Measurements from ENCODE around the gene ATP5PD.

ATP5PD gene

GRCh38 chr17:75091855-75092327 lies 45.1 kb upstream of the ATP5PD start:
- TF ChIP-seq FOXP2 (optimal IDR thresholded peaks at IDR 0.05; ENCODE audit: borderline replicate concordance, extremely low read depth, extremely low read length, insufficient read depth) (no peak), SIN3A (IDR thresholded peaks at IDR 0.05; ENCODE audit: borderline replicate concordance, insufficient read depth, low read length) (no peak)

- no peak for TF ChIP-seq POLR2AphosphoS5 (IDR thresholded peaks at IDR 0.05; ENCODE audit: low read depth, low read length)
- TF ChIP-seq REST (IDR thresholded peaks at IDR 0.05; ENCODE audit: insufficient read depth in 1 of 2, low read depth in 2 of 2, low read length in 2 of 2), result no peak
- no peak for TF ChIP-seq TAF1 (IDR thresholded peaks at IDR 0.05; ENCODE audit: borderline replicate concordance, insufficient read depth, low read length)
- no peak for TF ChIP-seq FOXP2 (optimal IDR thresholded peaks at IDR 0.05; ENCODE audit: borderline replicate concordance, extremely low read depth, extremely low read length, insufficient read depth)
Measured at GRCh38 chr17:75090871-75091854, 44.4 kb upstream of the ATP5PD start.

- TF ChIP-seq TAF1 (IDR thresholded peaks at IDR 0.05; ENCODE audit: borderline replicate concordance, insufficient read depth, low read length) (no peak), REST (IDR thresholded peaks at IDR 0.05; ENCODE audit: insufficient read depth in 1 of 2, low read depth in 2 of 2, low read length in 2 of 2) (no peak), FOXP2 (optimal IDR thresholded peaks at IDR 0.05; ENCODE audit: borderline replicate concordance, extremely low read depth, extremely low read length, insufficient read depth) (no peak), POLR2AphosphoS5 (IDR thresholded peaks at IDR 0.05; ENCODE audit: low read depth, low read length) (no peak), SIN3A (IDR thresholded peaks at IDR 0.05; ENCODE audit: borderline replicate concordance, insufficient read depth, low read length) (no peak)
Measured at GRCh38 chr17:75088465-75089417, 42.0 kb upstream of the ATP5PD start.

GRCh38 chr17:75087558-75088453 lies 41.0 kb upstream of the ATP5PD start, which contains the start of gene SLC16A5:
TSS of gene SLC16A5 (plus strand) at chr17:75087954. CDS start at chr17:75093637, 5,683 bp downstream.
- no peak for TF ChIP-seq SIN3A (IDR thresholded peaks at IDR 0.05; ENCODE audit: borderline replicate concordance, insufficient read depth, low read length)
- no peak for TF ChIP-seq POLR2AphosphoS5 (IDR thresholded peaks at IDR 0.05; ENCODE audit: low read depth, low read length)
- 0 out of 2 replicates have a peak, but pooled peaks have one; percentile 39 for TF ChIP-seq TAF1 (IDR thresholded peaks at IDR 0.05; ENCODE audit: borderline replicate concordance, insufficient read depth, low read length)
- no peak for TF ChIP-seq REST (IDR thresholded peaks at IDR 0.05; ENCODE audit: insufficient read depth in 1 of 2, low read depth in 2 of 2, low read length in 2 of 2)
- TF ChIP-seq FOXP2 (optimal IDR thresholded peaks at IDR 0.05; ENCODE audit: borderline replicate concordance, extremely low read depth, extremely low read length, insufficient read depth), result peak; percentile 68
